GM12878 (cell line): Measurements from ENCODE around the gene FNDC3B. TPM values are rescaled to one million over a fixed set of nuclear protein-coding genes. Genes with fewer than 3 reads are reported as not detected.

Experiments
- ATAC-seq: fragments of 200-7000 bp; cut with Tn5 transposase; 3 replicates; pipeline ENCODE4 v1.9.1; 2020; ENCODE audit warnings: mild to moderate bottlenecking, moderate library complexity
- BruUV-seq: library from RNA; stranded (reverse); fragments of 400-500 nt; replicated peaks from 2 replicates; lab custom pipeline; 2021; lab: Mats Ljungman, UMichigan
- CTCF ChIA-PET: fragments of 300-600 bp; sonication (Branson Sonifier 250); formaldehyde crosslinking; extraction: SDS; loops from one replicate; lab custom pipeline; 2021; ENCODE audit warnings: inconsistent platforms; lab: Yijun Ruan, JAX
- POLR2A ChIA-PET: fragments of 350-600 bp; formaldehyde crosslinking; extraction: SDS; loops from one replicate; lab custom pipeline; 2021; ENCODE audit warnings: inconsistent platforms; lab: Charles Lee
- RAD21 ChIA-PET: fragments of 300-600 bp; sonication (Branson Sonifier 250); formaldehyde crosslinking; loops from one replicate; lab custom pipeline; 2023; ENCODE audit warnings: antibody characterized with exemption; ENCODE audit not compliant: unreplicated experiment; lab: Charles Lee
- SMC1A ChIA-PET: fragments of 300-600 bp; sonication (Branson Sonifier 250); formaldehyde crosslinking; loops from one replicate; lab custom pipeline; 2023; ENCODE audit not compliant: unreplicated experiment, uncharacterized antibody; lab: Charles Lee
- DNase-seq: peaks from one replicate; pipeline ENCODE4 v3.0.0-alpha.2; 2011; ENCODE audit warnings: low read depth, low spot score
- FAIRE-seq: peaks from 3 replicates; lab custom pipeline; 2011; peaks lifted over from hg19 to GRCh38; lab: Jason Lieb, UNC
- H2AFZ ChIP-seq: 2 replicates; pipeline ENCODE4 v1.6.0; 2011; ENCODE audit warnings: low read depth, low read length, control low read depth; ENCODE audit not compliant: control insufficient read depth
- H3K27ac ChIP-seq: 2 replicates; pipeline ENCODE4 v1.5.1; 2011; ENCODE audit warnings: control low read depth; ENCODE audit not compliant: control insufficient read depth, insufficient read depth
- H3K27me3 ChIP-seq, 2 experiments: replicated peaks in 1 of 2; 2 replicates each; pipeline versions ENCODE4 v1.6.0 to v1.6.1; 2011; ENCODE audit warnings: low read length in 1 of 2; ENCODE audit not compliant: control insufficient read depth in 2 of 2, insufficient read depth in 2 of 2
- H3K36me3 ChIP-seq, 2 experiments: 2 replicates each; pipeline ENCODE4 v1.5.1; 2011; ENCODE audit warnings: low read length in 1 of 2; ENCODE audit not compliant: control insufficient read depth in 2 of 2, insufficient read depth in 2 of 2
- H3K4me1 ChIP-seq: 2 replicates; pipeline ENCODE4 v1.6.1; 2011; ENCODE audit warnings: mild to moderate bottlenecking, low read length, moderate library complexity, mixed read lengths; ENCODE audit not compliant: control insufficient read depth, insufficient read depth
- H3K4me2 ChIP-seq: 2 replicates; pipeline ENCODE4 v1.6.0; 2011; ENCODE audit warnings: control low read depth; ENCODE audit not compliant: control insufficient read depth, insufficient read depth
- H3K4me3 ChIP-seq: fragments of 200-600 bp; sonication (generic); 2 replicates; pipeline ENCODE4 v1.5.1; 2016
- H3K79me2 ChIP-seq: 2 replicates; pipeline ENCODE4 v1.6.0; 2011; ENCODE audit warnings: low read length; ENCODE audit not compliant: control insufficient read depth, insufficient read depth
- H3K9ac ChIP-seq: 2 replicates; pipeline ENCODE4 v1.8.0; 2011; ENCODE audit warnings: low read length, control low read depth, mixed read lengths; ENCODE audit not compliant: control insufficient read depth, insufficient read depth
- H3K9me3 ChIP-seq: replicated peaks from 3 replicates; pipeline ENCODE4 v1.5.1; 2011; ENCODE audit warnings: mild to moderate bottlenecking, low read length; ENCODE audit not compliant: control insufficient read depth, insufficient read depth
- H4K20me1 ChIP-seq: 2 replicates; pipeline ENCODE4 v1.6.0; 2011; ENCODE audit not compliant: control insufficient read depth, insufficient read depth
- ATF7 ChIP-seq: fragments of 450-650 bp; IDR thresholded peaks from 2 replicates; pipeline ENCODE4 v1.6.1; 2016; ENCODE audit warnings: low read depth, mild to moderate bottlenecking
- BCL11A ChIP-seq: IDR thresholded peaks from 2 replicates; pipeline ENCODE4 v1.6.1; 2011; ENCODE audit warnings: low read depth, low read length
- BHLHE40 ChIP-seq, 2 experiments: fragments of 450-650 bp in 1 of 2; IDR thresholded peaks; 2 replicates each; pipeline ENCODE4 v1.6.1; 2011 to 2017; ENCODE audit warnings: low read depth in 2 of 2, borderline replicate concordance in 1 of 2, improper control_type of control experiment in 1 of 2, low read length in 1 of 2, mild to moderate bottlenecking in 1 of 2
- CBX3 ChIP-seq: fragments of 200-600 bp; sonication (generic); IDR thresholded peaks from 2 replicates; pipeline ENCODE4 v1.6.1; 2016; ENCODE audit warnings: low read depth, borderline replicate concordance
- HCFC1 ChIP-seq: fragments of 150-350 bp; IDR thresholded peaks from 2 replicates; pipeline ENCODE4 v1.6.1; 2014; ENCODE audit warnings: low read length
- HDAC2 ChIP-seq: fragments of 200-600 bp; sonication (generic); IDR thresholded peaks from 2 replicates; pipeline ENCODE4 v1.6.1; 2017
- HDGF ChIP-seq: fragments of 450-650 bp; IDR thresholded peaks from 2 replicates; pipeline ENCODE4 v1.6.1; 2016; ENCODE audit warnings: antibody characterized with exemption
- KAT2A ChIP-seq: conservative IDR thresholded peaks from 2 replicates; pipeline ENCODE4 v1.6.1; 2011; ENCODE audit warnings: low read depth, low read length; ENCODE audit not compliant: control insufficient read depth
- PBX3 ChIP-seq: IDR thresholded peaks from 2 replicates; pipeline ENCODE4 v1.6.1; 2011; ENCODE audit warnings: mild to moderate bottlenecking, low read depth, low read length, moderate library complexity; ENCODE audit not compliant: insufficient replicate concordance
- RAD21 ChIP-seq: IDR thresholded peaks from 2 replicates; pipeline ENCODE4 v1.6.1; 2011; ENCODE audit warnings: mild to moderate bottlenecking, low read depth, low read length, moderate library complexity; ENCODE audit not compliant: insufficient read depth
- ZBTB4 ChIP-seq: fragments of 450-650 bp; formaldehyde crosslinking; IDR thresholded peaks from 2 replicates; pipeline ENCODE4 v1.4.0; 2022; ENCODE audit warnings: mild to moderate bottlenecking, moderate library complexity
- ZNF217 ChIP-seq: fragments of 450-650 bp; IDR thresholded peaks from 2 replicates; pipeline ENCODE4 v1.6.1; 2017; ENCODE audit warnings: antibody characterized with exemption, mild to moderate bottlenecking
- ZNF24 ChIP-seq: fragments of 450-650 bp; IDR thresholded peaks from 2 replicates; pipeline ENCODE4 v1.6.1; 2017; ENCODE audit warnings: antibody characterized with exemption, mild to moderate bottlenecking
- ZNF592 ChIP-seq: fragments of 450-650 bp; IDR thresholded peaks from 2 replicates; pipeline ENCODE4 v1.6.1; 2017; ENCODE audit warnings: mild to moderate bottlenecking, moderate library complexity
- WGBS: methylation state at CpG from one replicate; pipeline ENCODE4 v1.1.6; 2016; ENCODE audit warnings: low lambda C conversion rate; ENCODE audit not compliant: insufficient replicate concordance, insufficient coverage; ENCODE audit errors: missing lambda C conversion rate; 5-methylcytosine and 5-hydroxymethylcytosine counted together
- in situ Hi-C: fragments of 300-500 bp; cut with MboI; formaldehyde crosslinking; loops from 9 replicates; pipeline ENCODE4 v1.14.3; 2018; ENCODE audit warnings: mixed read lengths
- intact Hi-C: fragments of 100-400 bp; cut with micrococcal nuclease; formaldehyde crosslinking; loops from one replicate; pipeline ENCODE4 v1.14.2; 2022; ENCODE audit not compliant: unreplicated experiment
- polyA plus RNA-seq, 11 experiments: library from polyadenylated mRNA; depleted of rRNA in 4 of 11; unstranded in 6 of 11; stranded (reverse) in 5 of 11; fragments of >200 nt; fragmentation: Nextera tagmentation in 4 of 11; fragmentation: Illumina TruSeq in 1 of 11; extraction: Ambion mirVana in 4 of 11; extraction: Trizol in 1 of 11; gene quantifications; 1 replicate in 1 of 11; 2 replicates in 10 of 11; pipeline versions ENCODE4 v1.2.1 to v1.2.3, GENCODE V29; 2011 to 2016; ENCODE audit warnings: inconsistent platforms in 2 of 11, missing spikeins in 2 of 11, low read depth in 1 of 11
- total RNA-seq, 4 experiments: library from RNA; depleted of rRNA in 3 of 4; stranded (reverse); fragments of >200 nt in 3 of 4; fragmentation: Illumina TruSeq in 1 of 4; extraction: Trizol in 1 of 4; gene quantifications; 2 replicates each; pipeline versions ENCODE4 v1.2.1 to v1.2.3, GENCODE V29; 2013 to 2021

The FNDC3B gene
- total and polyA plus RNA-seq, 10 of the 15 experiments (the other 5 are each of a cell fraction or from before 2014, with no cell fraction given) = 7.9 to 35.0 (median 18.5) TPM

GRCh38 chr3:172040078-172040980 is 951 bp downstream of the FNDC3B start:
- Histone ChIP-seq H3K9me3 (no peaks in the 10 kb centered on the region), H3K27ac (peak overlapping the region; percentile 93), H3K36me3 (no peaks in the 10 kb centered on the region), H3K9ac (peak overlapping the region; percentile 95), H3K4me1 (peaks cover 24% of the 10 kb centered on the region), H3K27me3 (no peaks in the 10 kb centered on the region), H3K79me2 (peaks cover 58% of the 10 kb centered on the region), H4K20me1 (no peaks in the 10 kb centered on the region), H3K4me3 (peak overlapping the region; percentile 91), H2AFZ (peak overlapping the region; percentile 67), H3K4me2 (peak overlapping the region; percentile 72)
- SMC1A ChIA-PET = interaction anchor here (0.6 to 7.2 kb wide), 11 partner anchors 11 to 292 kb away, joined by 3 to 110 read pairs (median 4); no protein-coding TSS in a partner anchor
- FAIRE-seq (no peak), DNase-seq (no peak), ATAC-seq (peak; percentile 53)
- RAD21 ChIA-PET = interaction anchor here (0.6 to 7.5 kb wide), 10 partner anchors 11 to 292 kb away, joined by 3 to 70 read pairs (median 6); no protein-coding TSS in a partner anchor
- WGBS = 10% methylated on average over 24 of the region's 103 CpGs
- POLR2A ChIA-PET = interaction anchor here (0.6 to 1.3 kb wide), 6 partner anchors 22 to 143 kb away, joined by 3 to 6 read pairs (median 3); no protein-coding TSS in a partner anchor
- in situ Hi-C loops = no loop called here
- no TSS peak for BruUV-seq
- intact Hi-C loops = loop anchor here (5.0 kb wide), 1 partner anchor 92 kb away; no protein-coding TSS in a partner anchor
- CTCF ChIA-PET = interaction anchor here (0.7 to 1.6 kb wide), 5 partner anchors 26 to 145 kb away, joined by 3 to 5 read pairs (median 3); no protein-coding TSS in a partner anchor
- TF ChIP-seq RAD21 = 0 out of 2 replicates have a peak, but pooled peaks have one; percentile 4
- no peak for TF ChIP-seq CBX3
- TF ChIP-seq BCL11A = no peak
- TF ChIP-seq ZBTB4 = no peak
- TF ChIP-seq ZNF24 = peak; percentile 30; the same call in 1 of the 2 replicates
- TF ChIP-seq HCFC1 = no peak
- peak; percentile 69 for TF ChIP-seq PBX3
- no peak for TF ChIP-seq ATF7
- no peak for TF ChIP-seq KAT2A
- TF ChIP-seq BHLHE40 (IDR thresholded peaks at IDR 0.05; ENCODE audit: borderline replicate concordance in 1 of 2, low read depth in 2 of 2, low read length in 1 of 2) = peak in 1 of 2 experiments; percentile 64; a peak in 1 of 4 replicates
- TF ChIP-seq ZNF592 = no peak
- no peak for TF ChIP-seq HDGF
- peak; percentile 57; the same call in 1 of the 2 replicates for TF ChIP-seq ZNF217
- no peak for TF ChIP-seq HDAC2
